Neural progenitor cell (in vitro differentiated cells): Measurements from ENCODE around the gene GLT8D2. TPM values are rescaled to one million over a fixed set of nuclear protein-coding genes. Genes with fewer than 3 reads are reported as not detected.

ENCODE experiments used
- DNase-seq: peaks from one replicate; pipeline ENCODE4 v3.0.0-alpha.2; 2016; ENCODE audit warnings: low spot score
- H2AFZ ChIP-seq: fragments of 200-600 bp; sonication (generic); replicated peaks from 2 replicates; pipeline ENCODE4 v1.6.1; 2016; ENCODE audit warnings: antibody characterized with exemption
- H3F3A ChIP-seq: fragments of 200-600 bp; sonication (generic); 2 replicates; pipeline ENCODE4 v1.6.1; 2016; ENCODE audit warnings: antibody characterized with exemption, low read depth
- H3K27ac ChIP-seq: fragments of 200-600 bp; sonication (generic); 2 replicates; pipeline ENCODE4 v1.5.1; 2016; ENCODE audit warnings: mild to moderate bottlenecking
- H3K27me3 ChIP-seq: fragments of 200-600 bp; sonication (generic); 2 replicates; pipeline ENCODE4 v1.6.1; 2016; ENCODE audit warnings: mild to moderate bottlenecking, moderate library complexity
- H3K36me3 ChIP-seq: fragments of 200-600 bp; sonication (generic); 2 replicates; pipeline ENCODE4 v1.5.1; 2016
- H3K4me1 ChIP-seq: fragments of 200-600 bp; sonication (generic); 2 replicates; pipeline ENCODE4 v1.6.1; 2016; ENCODE audit warnings: mixed run types
- H3K4me2 ChIP-seq: fragments of 200-600 bp; sonication (generic); 2 replicates; pipeline ENCODE4 v1.6.1; 2016
- H3K4me3 ChIP-seq: fragments of 200-600 bp; sonication (generic); 2 replicates; pipeline ENCODE4 v1.5.1; 2016
- H3K79me2 ChIP-seq: fragments of 200-600 bp; sonication (generic); 2 replicates; pipeline ENCODE4 v1.6.1; 2016; ENCODE audit warnings: low read depth
- H3K9ac ChIP-seq: fragments of 200-600 bp; sonication (generic); 2 replicates; pipeline ENCODE4 v1.6.1; 2016
- H3K9me3 ChIP-seq: fragments of 200-600 bp; sonication (generic); 2 replicates; pipeline ENCODE4 v1.5.1; 2016; ENCODE audit warnings: low read depth
- H4K20me1 ChIP-seq: fragments of 200-600 bp; sonication (generic); 2 replicates; pipeline ENCODE4 v1.6.1; 2016; ENCODE audit warnings: low read depth
- H3K27ac Mint-ChIP-seq: 3 replicates; pipeline ENCODE4 v1.8.0; 2021; ENCODE audit warnings: mixed read lengths
- H3K27me3 Mint-ChIP-seq: 2 replicates; pipeline ENCODE4 v1.8.0; 2022; ENCODE audit warnings: low read depth, mild to moderate bottlenecking, inconsistent platforms, moderate library complexity, mixed read lengths; ENCODE audit not compliant: insufficient read depth
- H3K36me3 Mint-ChIP-seq: 3 replicates; pipeline ENCODE4 v1.8.0; 2021; ENCODE audit warnings: mixed read lengths
- H3K4me1 Mint-ChIP-seq: 3 replicates; pipeline ENCODE4 v1.8.0; 2021; ENCODE audit warnings: mixed read lengths
- H3K4me3 Mint-ChIP-seq: 3 replicates; pipeline ENCODE4 v1.8.0; 2021; ENCODE audit warnings: mild to moderate bottlenecking, moderate library complexity, mixed read lengths
- H3K9me3 Mint-ChIP-seq: 3 replicates; pipeline ENCODE4 v1.8.0; 2020; ENCODE audit warnings: mixed read lengths
- CTCF ChIP-seq: fragments of 200-600 bp; sonication (generic); IDR thresholded peaks from 2 replicates; pipeline ENCODE4 v1.5.1; 2017; ENCODE audit warnings: antibody characterized with exemption, mild to moderate bottlenecking
- EZH2 ChIP-seq: fragments of 200-600 bp; sonication (generic); IDR thresholded peaks from 2 replicates; pipeline ENCODE4 v1.6.1; 2017; ENCODE audit warnings: antibody characterized with exemption, mild to moderate bottlenecking, moderate library complexity
- EZH2phosphoT487 ChIP-seq: fragments of 200-600 bp; sonication (generic); IDR thresholded peaks from 2 replicates; pipeline ENCODE4 v1.6.1; 2017; ENCODE audit warnings: antibody characterized with exemption
- total RNA-seq: library from RNA; depleted of rRNA; stranded (reverse); fragments of >200 nt; gene quantifications from 2 replicates; pipeline ENCODE4 v1.2.3, GENCODE V29; 2015; ENCODE audit warnings: low replicate concordance

The GLT8D2 gene
- total RNA-seq, 1 donor from 2014 or later = 3.9 TPM

- H3K4me3 Mint-ChIP-seq = no peak overlapping the region
- DNase-seq = no peak
- H4K20me1 ChIP-seq = no peaks in the 10 kb centered on the region
Observed at GRCh38 chr12:103996595-103996994, 53.4 kb downstream of the GLT8D2 start.

GRCh38 chr12:103994235-103994634 lies 55.8 kb downstream of the GLT8D2 start:
- no peak overlapping the region for H3K9ac ChIP-seq
- no peaks in the 10 kb centered on the region for H3K9me3 Mint-ChIP-seq
- no peaks in the 10 kb centered on the region for H3K27me3 Mint-ChIP-seq
- DNase-seq = no peak
- peaks cover 5% of the 10 kb centered on the region for H3K36me3 ChIP-seq
- H3K27ac Mint-ChIP-seq = no peak overlapping the region
- H3K27ac ChIP-seq = no peak overlapping the region
- H3K4me1 ChIP-seq = no peaks in the 10 kb centered on the region
- no peaks in the 10 kb centered on the region for H3K79me2 ChIP-seq
- no peaks in the 10 kb centered on the region for H4K20me1 ChIP-seq
- H3F3A ChIP-seq = peaks cover 6% of the 10 kb centered on the region
- H3K9me3 ChIP-seq = no peaks in the 10 kb centered on the region
- no peaks in the 10 kb centered on the region for H3K36me3 Mint-ChIP-seq
- no peaks in the 10 kb centered on the region for H3K27me3 ChIP-seq
- H3K4me3 Mint-ChIP-seq = no peak overlapping the region
- no peak overlapping the region for H3K4me2 ChIP-seq
- H3K4me1 Mint-ChIP-seq = no peaks in the 10 kb centered on the region
- no peak overlapping the region for H3K4me3 ChIP-seq
- no peak overlapping the region for H2AFZ ChIP-seq
- no peak for TF ChIP-seq EZH2
- no peak for TF ChIP-seq EZH2phosphoT487
- TF ChIP-seq CTCF = no peak

More at GRCh38 chr12:103996595-103996994, 53.4 kb downstream of the GLT8D2 start:
- H3K27me3 Mint-ChIP-seq = no peaks in the 10 kb centered on the region
- Histone ChIP-seq H3K4me1 (no peaks in the 10 kb centered on the region), H3K79me2 (no peaks in the 10 kb centered on the region), H3K27me3 (no peaks in the 10 kb centered on the region), H3K36me3 (no peaks in the 10 kb centered on the region), H3K27ac (no peak overlapping the region), H2AFZ (no peak overlapping the region), H3K4me3 (no peak overlapping the region), H3K4me2 (no peak overlapping the region), H3K9me3 (no peaks in the 10 kb centered on the region), H3K9ac (no peak overlapping the region), H3F3A (no peaks in the 10 kb centered on the region)
- H3K36me3 Mint-ChIP-seq = no peaks in the 10 kb centered on the region
- H3K27ac Mint-ChIP-seq = no peak overlapping the region
- no peaks in the 10 kb centered on the region for H3K4me1 Mint-ChIP-seq
- H3K9me3 Mint-ChIP-seq = no peaks in the 10 kb centered on the region
- no peak for TF ChIP-seq CTCF
- no peak for TF ChIP-seq EZH2phosphoT487

- no peaks in the 10 kb centered on the region for H3K4me1 Mint-ChIP-seq
- H3K4me2 ChIP-seq = no peak overlapping the region
- no peak overlapping the region for H2AFZ ChIP-seq
- H3K27ac ChIP-seq = no peak overlapping the region
- H3K36me3 Mint-ChIP-seq = peaks cover 16% of the 10 kb centered on the region
- no peaks in the 10 kb centered on the region for H3K79me2 ChIP-seq
- no peak overlapping the region for H3K9ac ChIP-seq
- H4K20me1 ChIP-seq = no peaks in the 10 kb centered on the region
- H3K27me3 ChIP-seq = no peaks in the 10 kb centered on the region
- peaks cover 13% of the 10 kb centered on the region for H3F3A ChIP-seq
- no peak overlapping the region for H3K4me3 ChIP-seq
- no peak for DNase-seq
- H3K9me3 ChIP-seq = no peaks in the 10 kb centered on the region
- TF ChIP-seq EZH2phosphoT487 (no peak), CTCF (no peak), EZH2 (no peak)
- H3K4me3 Mint-ChIP-seq = no peak overlapping the region
- no peaks in the 10 kb centered on the region for H3K27me3 Mint-ChIP-seq
- H3K4me1 ChIP-seq = no peaks in the 10 kb centered on the region
- H3K36me3 ChIP-seq = peaks cover 38% of the 10 kb centered on the region
- H3K9me3 Mint-ChIP-seq = no peaks in the 10 kb centered on the region
- no peak overlapping the region for H3K27ac Mint-ChIP-seq
Observed at GRCh38 chr12:103986829-103987228, 63.2 kb downstream of the GLT8D2 start.
